Neural crest cell (in vitro differentiated cells): ENCODE data around the gene C15orf39. TPM values are rescaled to one million over a fixed set of nuclear protein-coding genes. Genes with fewer than 3 reads are reported as not detected.
"Not testable (repeated sequence)": the region's sequence is repeated elsewhere in the genome, so short reads cannot be mapped to it uniquely, and the experiment has no call there.

ENCODE experiments used
- DNase-seq: peaks from one replicate; pipeline ENCODE4 v3.0.0; 2021; ENCODE audit warnings: low read depth, mixed read lengths, low spot score
- H3K27ac Mint-ChIP-seq: one replicate; pipeline ENCODE4 v1.8.0; 2021; ENCODE audit warnings: mild to moderate bottlenecking, mixed read lengths; ENCODE audit not compliant: unreplicated experiment
- H3K27me3 Mint-ChIP-seq: 2 replicates; pipeline ENCODE4 v1.8.0; 2021; ENCODE audit warnings: low read depth, mild to moderate bottlenecking, mixed read lengths
- H3K36me3 Mint-ChIP-seq: 2 replicates; pipeline ENCODE4 v1.8.0; 2021; ENCODE audit warnings: low read depth, mild to moderate bottlenecking, mixed read lengths
- H3K4me1 Mint-ChIP-seq: 2 replicates; pipeline ENCODE4 v1.8.0; 2021; ENCODE audit warnings: mixed read lengths
- H3K4me3 Mint-ChIP-seq: one replicate; pipeline ENCODE4 v1.8.0; 2021; ENCODE audit warnings: mild to moderate bottlenecking, mixed read lengths
- H3K9me3 Mint-ChIP-seq: 2 replicates; pipeline ENCODE4 v1.8.0; 2021; ENCODE audit warnings: mixed read lengths
- total RNA-seq: library from RNA; stranded (reverse); gene quantifications from 2 replicates; pipeline ENCODE4 v1.2.1, GENCODE V29; 2021
- TF ChIP-seq, protein P1 (sequence below): fragments of 200-600 bp; sonication (generic); conservative IDR thresholded peaks from 2 replicates; pipeline ENCODE4 v1.5.0; 2021; ENCODE audit warnings: antibody characterized with exemption, mild to moderate bottlenecking

Gene C15orf39
- total RNA-seq, 1 donor from 2014 or later = 29.5 TPM

DNA sequence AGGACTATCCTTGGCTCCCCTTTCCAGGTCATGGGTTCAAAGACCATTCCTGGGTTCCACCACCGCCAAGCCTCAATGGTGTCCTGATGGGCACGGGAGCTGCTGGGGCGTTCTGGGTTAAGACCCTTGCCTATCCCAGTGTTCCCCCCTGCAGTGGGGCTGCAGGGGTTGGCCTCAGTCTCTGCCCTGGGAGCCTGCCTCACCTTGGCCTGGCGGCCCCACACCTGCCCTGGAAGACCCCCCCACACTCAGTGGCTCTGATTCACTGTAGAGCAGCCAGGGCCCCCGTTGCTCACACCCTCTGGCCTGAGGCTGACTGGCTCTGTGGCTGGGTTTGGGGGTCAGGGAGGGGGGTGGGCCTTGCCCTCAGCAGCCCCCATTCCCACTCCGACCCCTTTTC, 22.0 kb downstream of the C15orf39 start:
- H3K27me3 Mint-ChIP-seq = no peaks in the 10 kb centered on the region
- no peaks in the 10 kb centered on the region for H3K36me3 Mint-ChIP-seq
- TF ChIP-seq, protein P1, sequence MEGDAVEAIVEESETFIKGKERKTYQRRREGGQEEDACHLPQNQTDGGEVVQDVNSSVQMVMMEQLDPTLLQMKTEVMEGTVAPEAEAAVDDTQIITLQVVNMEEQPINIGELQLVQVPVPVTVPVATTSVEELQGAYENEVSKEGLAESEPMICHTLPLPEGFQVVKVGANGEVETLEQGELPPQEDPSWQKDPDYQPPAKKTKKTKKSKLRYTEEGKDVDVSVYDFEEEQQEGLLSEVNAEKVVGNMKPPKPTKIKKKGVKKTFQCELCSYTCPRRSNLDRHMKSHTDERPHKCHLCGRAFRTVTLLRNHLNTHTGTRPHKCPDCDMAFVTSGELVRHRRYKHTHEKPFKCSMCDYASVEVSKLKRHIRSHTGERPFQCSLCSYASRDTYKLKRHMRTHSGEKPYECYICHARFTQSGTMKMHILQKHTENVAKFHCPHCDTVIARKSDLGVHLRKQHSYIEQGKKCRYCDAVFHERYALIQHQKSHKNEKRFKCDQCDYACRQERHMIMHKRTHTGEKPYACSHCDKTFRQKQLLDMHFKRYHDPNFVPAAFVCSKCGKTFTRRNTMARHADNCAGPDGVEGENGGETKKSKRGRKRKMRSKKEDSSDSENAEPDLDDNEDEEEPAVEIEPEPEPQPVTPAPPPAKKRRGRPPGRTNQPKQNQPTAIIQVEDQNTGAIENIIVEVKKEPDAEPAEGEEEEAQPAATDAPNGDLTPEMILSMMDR = no peak
- no peak for DNase-seq
- no peaks in the 10 kb centered on the region for H3K9me3 Mint-ChIP-seq
- H3K4me3 Mint-ChIP-seq = no peak overlapping the region
- no peaks in the 10 kb centered on the region for H3K4me1 Mint-ChIP-seq
- no peak overlapping the region for H3K27ac Mint-ChIP-seq

DNA sequence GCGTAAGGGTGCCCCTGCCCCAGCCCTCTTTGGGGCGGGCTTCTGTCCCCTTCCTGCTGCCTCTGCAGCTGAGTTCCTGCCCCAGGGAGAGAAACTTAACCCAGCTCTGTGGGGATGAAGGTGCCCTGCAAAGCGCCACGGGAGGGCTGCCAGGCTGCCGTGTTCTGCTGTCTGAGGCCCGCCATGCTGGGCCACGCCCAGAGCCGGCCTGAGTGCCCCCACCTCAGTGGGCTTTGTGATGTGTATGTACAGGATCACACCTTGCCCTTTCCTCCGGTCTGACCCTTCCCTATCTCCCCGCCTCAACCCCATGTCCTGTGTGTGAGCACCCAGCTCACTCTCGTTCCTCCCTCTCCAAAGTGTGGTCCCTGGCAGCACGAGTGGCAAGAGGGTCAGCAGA, 22.6 kb downstream of the C15orf39 start:
- H3K27me3 Mint-ChIP-seq = no peaks in the 10 kb centered on the region
- H3K27ac Mint-ChIP-seq = no peak overlapping the region
- H3K9me3 Mint-ChIP-seq = no peaks in the 10 kb centered on the region
- H3K4me3 Mint-ChIP-seq = no peak overlapping the region
- no peak for DNase-seq
- H3K4me1 Mint-ChIP-seq = no peaks in the 10 kb centered on the region
- TF ChIP-seq, protein P1 = no peak
- no peaks in the 10 kb centered on the region for H3K36me3 Mint-ChIP-seq

- peak overlapping the region; percentile 43 for H3K27ac Mint-ChIP-seq
- H3K27me3 Mint-ChIP-seq, H3K36me3 Mint-ChIP-seq, H3K9me3 Mint-ChIP-seq, H3K4me1 Mint-ChIP-seq, DNase-seq, H3K4me3 Mint-ChIP-seq: not testable (repeated sequence)
Observed at GRCh38 chr15:75225102-75225836, 23.6 kb downstream of the C15orf39 start.

DNA sequence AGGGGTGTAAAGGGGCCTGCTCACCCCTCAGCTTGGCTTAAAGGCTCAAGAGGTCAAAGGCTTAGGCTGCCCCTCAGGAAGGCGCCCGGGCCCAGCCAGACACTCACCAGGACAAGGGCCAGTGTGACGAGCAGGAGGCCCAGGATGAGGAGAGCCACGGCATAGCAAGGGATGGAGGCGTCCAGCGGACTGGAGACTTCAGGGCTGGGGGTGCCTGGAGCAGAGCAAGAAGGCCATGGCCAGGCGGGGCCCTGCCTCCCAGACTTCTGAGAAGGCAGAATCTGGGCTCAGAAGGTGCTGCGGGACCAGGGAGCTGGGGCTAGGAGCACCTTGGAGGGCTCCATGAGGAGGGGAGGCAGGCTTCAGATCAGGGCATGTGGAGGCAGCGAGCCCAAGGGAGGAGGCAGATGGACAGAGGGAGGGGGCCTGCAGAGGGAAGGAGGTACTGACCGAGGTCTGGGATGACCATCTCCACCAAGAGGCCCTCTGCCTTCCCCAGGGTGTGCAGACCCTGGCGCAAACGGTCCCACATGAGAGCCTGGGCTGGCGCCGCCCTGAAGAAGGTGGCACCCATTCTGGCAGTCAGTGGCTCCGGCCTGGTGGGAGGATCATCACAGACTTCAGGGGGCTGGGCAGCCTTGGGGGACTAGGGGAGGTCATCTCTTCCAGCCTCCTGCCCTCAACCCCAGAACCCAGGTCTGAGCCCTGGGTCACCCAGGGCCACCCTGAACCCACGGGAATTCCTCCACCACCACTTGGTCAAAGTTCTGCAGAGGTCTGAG, 24.5 kb downstream of the C15orf39 start:
- TF ChIP-seq, protein P1 = no peak
- Mint-ChIP-seq H3K36me3 (no peaks in the 10 kb centered on the region), H3K4me1 (peaks cover 12% of the 10 kb centered on the region), H3K4me3 (no peak overlapping the region), H3K27ac (no peak overlapping the region), H3K27me3 (no peaks in the 10 kb centered on the region), H3K9me3 (no peaks in the 10 kb centered on the region)
- DNase-seq = no peak

- H3K36me3 Mint-ChIP-seq, H3K4me3 Mint-ChIP-seq, DNase-seq, H3K27me3 Mint-ChIP-seq, H3K9me3 Mint-ChIP-seq: not testable (repeated sequence)
- H3K27ac Mint-ChIP-seq = peak overlapping the region; percentile 35
- peaks cover 12% of the 10 kb centered on the region for H3K4me1 Mint-ChIP-seq
Observed at GRCh38 chr15:75227112-75227511, 25.4 kb downstream of the C15orf39 start.

GRCh38 chr15:75227663-75228280, 26.1 kb downstream of the C15orf39 start:
- Mint-ChIP-seq H3K27me3 (no peaks in the 10 kb centered on the region), H3K4me1 (peaks cover 12% of the 10 kb centered on the region), H3K36me3 (no peaks in the 10 kb centered on the region), H3K9me3 (no peaks in the 10 kb centered on the region), H3K27ac (no peak overlapping the region), H3K4me3 (no peak overlapping the region)
- DNase-seq = no peak
- TF ChIP-seq, protein P1 = no peak
